HepG2 (cell line): ENCODE measurements around the gene SLX9. TPM values are rescaled to one million over a fixed set of nuclear protein-coding genes. Genes with fewer than 3 reads are reported as not detected.

ENCODE experiments used
- GMEB2 ChIP-seq: IDR thresholded peaks from 2 replicates; pipeline ENCODE4 v1.6.1; 2016; ENCODE audit warnings: missing biosample characterization, missing genetic modification reagents, low read depth
- IRF9 ChIP-seq: sonication (generic); formaldehyde crosslinking; IDR thresholded peaks from 2 replicates; pipeline ENCODE4 v1.8.0; 2022; ENCODE audit warnings: missing genetic modification reagents, mild to moderate bottlenecking, borderline replicate concordance
- KDM1A ChIP-seq: IDR thresholded peaks from 2 replicates; pipeline ENCODE4 v1.6.1; 2016; ENCODE audit warnings: missing compliant biosample characterization
- KDM5B ChIP-seq: sonication (generic); formaldehyde crosslinking; IDR thresholded peaks from 2 replicates; pipeline ENCODE4 v1.4.0; 2020; ENCODE audit warnings: missing genetic modification reagents, mild to moderate bottlenecking, borderline replicate concordance
- MIER3 ChIP-seq: IDR thresholded peaks from 2 replicates; pipeline ENCODE4 v1.6.1; 2016; ENCODE audit warnings: missing compliant biosample characterization, borderline replicate concordance
- NFYC ChIP-seq: IDR thresholded peaks from 2 replicates; pipeline ENCODE4 v1.6.1; 2016; ENCODE audit warnings: missing genetic modification reagents, missing compliant biosample characterization
- NPAS2 ChIP-seq: sonication (generic); formaldehyde crosslinking; IDR thresholded peaks from 2 replicates; pipeline ENCODE4 v1.8.0; 2022; ENCODE audit warnings: mild to moderate bottlenecking, missing genetic modification reagents, borderline replicate concordance
- XRCC5 ChIP-seq: fragments of 200-400 bp; formaldehyde crosslinking; optimal IDR thresholded peaks from 2 replicates; pipeline ENCODE3; 2017; ENCODE audit warnings: mild to moderate bottlenecking, low read length
- ZBTB7B ChIP-seq: sonication (generic); formaldehyde crosslinking; IDR thresholded peaks from 2 replicates; pipeline ENCODE4 v1.4.0; 2020; ENCODE audit warnings: missing genetic modification reagents
- ZNF354B ChIP-seq: sonication (generic); formaldehyde crosslinking; IDR thresholded peaks from 2 replicates; pipeline ENCODE4 v1.8.0; 2022; ENCODE audit warnings: mild to moderate bottlenecking, missing genetic modification reagents
- ZNF446 ChIP-seq: sonication (generic); formaldehyde crosslinking; IDR thresholded peaks from 2 replicates; pipeline ENCODE4 v1.5.0; 2020; ENCODE audit warnings: mild to moderate bottlenecking, missing genetic modification reagents
- ZNF552 ChIP-seq: sonication (generic); formaldehyde crosslinking; IDR thresholded peaks from 2 replicates; pipeline ENCODE4 v1.9.0; 2022; ENCODE audit warnings: missing genetic modification reagents, mild to moderate bottlenecking, borderline replicate concordance
- ZNF572 ChIP-seq: sonication (generic); formaldehyde crosslinking; IDR thresholded peaks from 2 replicates; pipeline ENCODE4 v1.5.1; 2020; ENCODE audit warnings: mild to moderate bottlenecking, missing genetic modification reagents
- ZNF614 ChIP-seq: IDR thresholded peaks from 2 replicates; pipeline ENCODE4 v1.6.1; 2018; ENCODE audit warnings: missing biosample characterization, missing genetic modification reagents, inconsistent platforms, borderline replicate concordance
- ZNF720 ChIP-seq: sonication (generic); formaldehyde crosslinking; IDR thresholded peaks from 2 replicates; pipeline ENCODE4 v1.4.0; 2020; ENCODE audit warnings: missing genetic modification reagents
- ZNF776 ChIP-seq: sonication (generic); formaldehyde crosslinking; IDR thresholded peaks from 2 replicates; pipeline ENCODE4 v1.4.0; 2020; ENCODE audit warnings: mild to moderate bottlenecking, missing genetic modification reagents
- polyA plus RNA-seq, 8 experiments: library from polyadenylated mRNA; depleted of rRNA in 3 of 8; stranded (reverse) in 7 of 8; unstranded in 1 of 8; fragments of >200 nt; fragmentation: Illumina TruSeq in 4 of 8; extraction: Trizol in 4 of 8; gene quantifications; 2 replicates each; pipeline versions ENCODE4 v1.2.1 to v1.2.3, GENCODE V29; 2011 to 2016; ENCODE audit warnings: low read depth in 4 of 8, missing spikeins in 1 of 8, mixed read lengths in 1 of 8; ENCODE audit not compliant: insufficient read depth in 1 of 8
- total RNA-seq, 5 experiments: library from RNA; depleted of rRNA; stranded (reverse); fragments of >200 nt; fragmentation: Illumina TruSeq; extraction: Trizol; gene quantifications; 2 replicates each; pipeline ENCODE4 v1.2.3, GENCODE V29; 2016; ENCODE audit warnings: low read depth in 1 of 5
- TF ChIP-seq, protein P1 (sequence below): sonication (generic); formaldehyde crosslinking; IDR thresholded peaks from 2 replicates; pipeline ENCODE4 v1.4.0; 2020; ENCODE audit warnings: missing genetic modification reagents
- TF ChIP-seq, protein P2 (sequence below): sonication (generic); formaldehyde crosslinking; IDR thresholded peaks from 2 replicates; pipeline ENCODE4 v1.8.1; 2023; ENCODE audit warnings: mild to moderate bottlenecking, missing genetic modification reagents, borderline replicate concordance

Gene SLX9
- total and polyA plus RNA-seq, 2 of the 13 experiments (the other 11 are each of a cell fraction or from before 2014, with no cell fraction given), result 21.0 to 47.1 TPM

DNA sequence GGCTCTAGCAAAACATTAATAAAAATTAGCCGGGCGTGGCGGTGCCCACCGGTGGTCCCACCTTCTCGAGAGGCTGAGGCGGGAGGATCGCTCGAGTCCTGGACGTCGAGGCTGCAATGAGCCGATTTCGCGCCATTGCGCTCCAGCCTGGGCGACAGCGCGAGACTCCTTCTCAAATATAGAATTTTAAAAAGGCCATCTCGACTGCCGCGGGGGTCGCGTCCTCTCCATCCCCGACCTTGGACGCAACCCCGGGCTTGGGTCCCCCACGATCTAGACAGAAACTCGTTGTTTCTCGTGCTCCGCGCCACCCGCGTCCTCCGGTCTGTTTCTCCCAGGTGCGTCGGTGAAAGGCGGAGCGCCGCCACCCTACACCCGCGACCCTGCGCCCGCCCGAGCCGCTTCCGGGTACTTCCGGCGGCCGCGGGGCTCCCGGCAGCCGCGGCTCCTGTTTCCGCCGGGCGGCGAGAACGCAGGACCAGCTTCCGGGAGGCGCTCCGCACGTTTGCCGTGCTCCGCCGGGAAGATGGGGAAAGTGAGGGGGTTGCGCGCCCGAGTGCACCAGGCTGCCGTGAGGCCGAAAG, at the start of gene SLX9 (continued):
- no peak; the same call in 1 of the 2 replicates for TF ChIP-seq KDM5B (CRISPR knock-in tag)
- no peak for TF ChIP-seq ZNF572
- TF ChIP-seq NPAS2 (CRISPR knock-in tag), result no peak
- TF ChIP-seq ZNF776, result peak; percentile 73; the same call in 1 of the 2 replicates
- TF ChIP-seq IRF9 (CRISPR knock-in tag), result peak; percentile 60; the same call in 1 of the 2 replicates
- TF ChIP-seq ZNF720 (CRISPR knock-in tag), result no peak
- peak; percentile 27; the same call in 1 of the 2 replicates for TF ChIP-seq NFYC (CRISPR knock-in tag)
- TF ChIP-seq ZNF354B (CRISPR knock-in tag), result no peak
- peak; percentile 87 for TF ChIP-seq ZNF614 (CRISPR knock-in tag)
- peak; percentile 66; the same call in 1 of the 2 replicates for TF ChIP-seq ZNF446
- TF ChIP-seq MIER3 (CRISPR knock-in tag), result peak; percentile 80; the same call in 1 of the 2 replicates
- TF ChIP-seq, protein P1, sequence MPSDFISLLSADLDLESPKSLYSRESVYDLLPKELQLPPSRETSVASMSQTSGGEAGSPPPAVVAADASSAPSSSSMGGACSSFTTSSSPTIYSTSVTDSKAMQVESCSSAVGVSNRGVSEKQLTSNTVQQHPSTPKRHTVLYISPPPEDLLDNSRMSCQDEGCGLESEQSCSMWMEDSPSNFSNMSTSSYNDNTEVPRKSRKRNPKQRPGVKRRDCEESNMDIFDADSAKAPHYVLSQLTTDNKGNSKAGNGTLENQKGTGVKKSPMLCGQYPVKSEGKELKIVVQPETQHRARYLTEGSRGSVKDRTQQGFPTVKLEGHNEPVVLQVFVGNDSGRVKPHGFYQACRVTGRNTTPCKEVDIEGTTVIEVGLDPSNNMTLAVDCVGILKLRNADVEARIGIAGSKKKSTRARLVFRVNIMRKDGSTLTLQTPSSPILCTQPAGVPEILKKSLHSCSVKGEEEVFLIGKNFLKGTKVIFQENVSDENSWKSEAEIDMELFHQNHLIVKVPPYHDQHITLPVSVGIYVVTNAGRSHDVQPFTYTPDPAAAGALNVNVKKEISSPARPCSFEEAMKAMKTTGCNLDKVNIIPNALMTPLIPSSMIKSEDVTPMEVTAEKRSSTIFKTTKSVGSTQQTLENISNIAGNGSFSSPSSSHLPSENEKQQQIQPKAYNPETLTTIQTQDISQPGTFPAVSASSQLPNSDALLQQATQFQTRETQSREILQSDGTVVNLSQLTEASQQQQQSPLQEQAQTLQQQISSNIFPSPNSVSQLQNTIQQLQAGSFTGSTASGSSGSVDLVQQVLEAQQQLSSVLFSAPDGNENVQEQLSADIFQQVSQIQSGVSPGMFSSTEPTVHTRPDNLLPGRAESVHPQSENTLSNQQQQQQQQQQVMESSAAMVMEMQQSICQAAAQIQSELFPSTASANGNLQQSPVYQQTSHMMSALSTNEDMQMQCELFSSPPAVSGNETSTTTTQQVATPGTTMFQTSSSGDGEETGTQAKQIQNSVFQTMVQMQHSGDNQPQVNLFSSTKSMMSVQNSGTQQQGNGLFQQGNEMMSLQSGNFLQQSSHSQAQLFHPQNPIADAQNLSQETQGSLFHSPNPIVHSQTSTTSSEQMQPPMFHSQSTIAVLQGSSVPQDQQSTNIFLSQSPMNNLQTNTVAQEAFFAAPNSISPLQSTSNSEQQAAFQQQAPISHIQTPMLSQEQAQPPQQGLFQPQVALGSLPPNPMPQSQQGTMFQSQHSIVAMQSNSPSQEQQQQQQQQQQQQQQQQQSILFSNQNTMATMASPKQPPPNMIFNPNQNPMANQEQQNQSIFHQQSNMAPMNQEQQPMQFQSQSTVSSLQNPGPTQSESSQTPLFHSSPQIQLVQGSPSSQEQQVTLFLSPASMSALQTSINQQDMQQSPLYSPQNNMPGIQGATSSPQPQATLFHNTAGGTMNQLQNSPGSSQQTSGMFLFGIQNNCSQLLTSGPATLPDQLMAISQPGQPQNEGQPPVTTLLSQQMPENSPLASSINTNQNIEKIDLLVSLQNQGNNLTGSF, result peak; percentile 18; the same call in 1 of the 2 replicates
- peak; percentile 64 for TF ChIP-seq ZBTB7B (CRISPR knock-in tag)
- TF ChIP-seq XRCC5, result peak; percentile 98
- 0 out of 2 replicates have a peak, but pooled peaks have one; percentile 49 for TF ChIP-seq GMEB2 (CRISPR knock-in tag)
- TF ChIP-seq ZNF552 (CRISPR knock-in tag), result no peak
- no peak for TF ChIP-seq KDM1A (CRISPR knock-in tag)
- TF ChIP-seq, protein P2, sequence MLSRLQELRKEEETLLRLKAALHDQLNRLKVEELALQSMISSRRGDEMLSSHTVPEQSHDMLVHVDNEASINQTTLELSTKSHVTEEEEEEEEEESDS (CRISPR knock-in tag), result peak; percentile 83; the same call in 1 of the 2 replicates
